ENCODE data around the gene BASP1. TPM values are rescaled to one million over a fixed set of nuclear protein-coding genes. Genes with fewer than 3 reads are reported as not detected.
"Not testable (repeated sequence)": the region's sequence is repeated elsewhere in the genome, so short reads cannot be mapped to it uniquely, and the experiment has no call there.

The BASP1 gene
- polyA plus RNA-seq, 3 donors from 2014 or later, result 1.6 to 7.2 (median 5.3) TPM

DNA sequence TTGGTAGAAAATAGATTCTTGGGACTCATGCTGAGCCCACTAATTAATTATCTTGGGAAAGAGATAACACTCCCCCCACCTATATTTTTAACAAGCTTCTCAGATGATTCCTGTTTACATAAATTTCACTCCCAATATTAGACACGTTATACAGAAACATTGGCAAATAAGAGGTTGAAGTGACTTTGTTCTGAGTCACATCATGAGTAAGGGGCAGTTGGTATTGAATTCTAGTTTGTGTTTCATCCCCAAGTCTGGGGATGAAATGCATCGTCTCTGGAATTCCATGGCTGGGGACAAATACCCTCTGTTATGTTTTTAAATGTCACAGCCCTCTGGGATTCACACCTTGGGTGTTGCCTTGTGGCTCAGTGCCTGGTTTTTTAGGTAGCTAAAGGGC, 41.0 kb downstream of the BASP1 start:
- H3K27me3 Mint-ChIP-seq (ENCODE audit: low read depth in 3 of 3), result peaks cover 0 to 2% (median 0%) of the 10 kb centered on the region in 3 donors
- no peaks in the 10 kb centered on the region for H3K36me3 Mint-ChIP-seq
- H3K4me1 Mint-ChIP-seq, result no peaks in the 10 kb centered on the region
- peaks cover 2 to 32% (median 17%) of the 10 kb centered on the region in 6 donors for H3K9me3 Mint-ChIP-seq
- no peak overlapping the region for H3K27ac Mint-ChIP-seq
- H3K4me3 Mint-ChIP-seq, result no peak overlapping the region
- no peak for DNase-seq

- H3K9me3 Mint-ChIP-seq, result peaks cover 2 to 32% (median 16%) of the 10 kb centered on the region in 6 donors
- not testable (repeated sequence) for H3K27ac Mint-ChIP-seq; H3K36me3 Mint-ChIP-seq; H3K4me3 Mint-ChIP-seq; H3K4me1 Mint-ChIP-seq; DNase-seq; H3K27me3 Mint-ChIP-seq (ENCODE audit: low read depth in 3 of 3)
Measured at GRCh38 chr5:17259012-17259411, 41.6 kb downstream of the BASP1 start.

DNA sequence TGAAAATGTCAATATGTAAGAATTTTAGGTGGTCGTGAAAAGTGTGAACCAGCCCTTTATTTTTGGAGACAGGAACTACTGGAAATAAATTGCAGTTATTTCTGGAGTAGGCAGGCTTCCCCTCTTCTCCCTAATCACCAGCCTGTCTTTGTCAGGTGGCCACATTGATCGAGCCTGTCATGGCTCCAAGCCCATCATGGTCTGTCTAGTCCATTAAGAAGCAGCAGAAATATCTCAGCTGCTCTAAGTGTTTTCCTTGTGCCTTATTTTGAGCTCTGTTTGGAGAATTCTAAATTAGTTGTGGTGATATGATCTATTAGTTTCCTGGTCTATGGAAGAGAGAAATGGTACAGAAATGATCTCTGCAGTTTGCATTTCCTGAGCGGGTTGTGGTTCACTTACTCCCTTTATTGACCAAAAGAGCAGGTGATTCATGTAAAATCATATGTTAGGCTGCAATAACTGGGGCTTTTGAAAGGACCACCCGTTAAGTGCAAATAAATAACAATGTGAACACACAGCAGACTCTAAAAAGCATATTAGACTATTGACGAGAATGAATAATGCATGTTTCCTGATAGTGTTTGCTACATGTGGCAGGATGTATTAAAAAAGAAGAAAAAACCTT, 42.3 kb downstream of the BASP1 start:
- no peak overlapping the region for H3K27ac Mint-ChIP-seq
- no peaks in the 10 kb centered on the region for H3K4me1 Mint-ChIP-seq

DNA sequence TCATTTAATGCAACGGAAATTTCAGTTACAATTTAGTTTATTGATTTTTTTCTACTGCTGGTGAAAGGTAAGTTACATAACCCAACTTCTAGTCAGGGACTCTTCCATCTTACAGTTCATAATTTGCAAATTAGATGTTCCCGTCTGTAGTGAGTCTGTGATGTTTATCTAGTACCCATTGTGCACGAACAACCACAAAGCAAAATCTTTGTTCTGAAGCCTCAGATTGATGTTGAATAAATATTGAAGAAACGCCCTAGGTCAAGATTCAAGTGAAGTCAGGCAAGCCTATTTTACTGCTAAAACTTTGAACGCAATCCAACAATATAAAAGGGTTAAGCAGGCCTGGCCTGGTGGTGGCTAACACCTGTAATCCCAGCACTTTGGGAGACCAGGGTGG, 43.1 kb downstream of the BASP1 start:
- Mint-ChIP-seq H3K36me3 (no peaks in the 10 kb centered on the region), H3K27ac (no peak overlapping the region), H3K4me1 (no peaks in the 10 kb centered on the region), H3K27me3 (ENCODE audit: low read depth in 3 of 3) (peaks cover 0 to 2% (median 0%) of the 10 kb centered on the region in 3 donors), H3K9me3 (peaks cover 2 to 26% (median 15%) of the 10 kb centered on the region in 6 donors), H3K4me3 (no peak overlapping the region)
- no peak for DNase-seq

More for the DNA sequence above, 42.3 kb downstream of the BASP1 start:
- H3K36me3 Mint-ChIP-seq, result no peaks in the 10 kb centered on the region
- peaks cover 0 to 2% (median 0%) of the 10 kb centered on the region in 3 donors for H3K27me3 Mint-ChIP-seq (ENCODE audit: low read depth in 3 of 3)
- no peak for DNase-seq
- peaks cover 2 to 26% (median 15%) of the 10 kb centered on the region in 6 donors for H3K9me3 Mint-ChIP-seq
- no peak overlapping the region for H3K4me3 Mint-ChIP-seq

GRCh38 chr5:17261075-17261474, 43.6 kb downstream of the BASP1 start:
- Mint-ChIP-seq H3K27me3 (ENCODE audit: low read depth in 3 of 3) (peaks cover 0 to 2% (median 0%) of the 10 kb centered on the region in 3 donors), H3K36me3 (no peaks in the 10 kb centered on the region), H3K27ac (no peak overlapping the region), H3K4me1 (no peaks in the 10 kb centered on the region), H3K4me3 (no peak overlapping the region), H3K9me3 (peaks cover 2 to 26% (median 14%) of the 10 kb centered on the region in 6 donors)
- no peak for DNase-seq

DNA sequence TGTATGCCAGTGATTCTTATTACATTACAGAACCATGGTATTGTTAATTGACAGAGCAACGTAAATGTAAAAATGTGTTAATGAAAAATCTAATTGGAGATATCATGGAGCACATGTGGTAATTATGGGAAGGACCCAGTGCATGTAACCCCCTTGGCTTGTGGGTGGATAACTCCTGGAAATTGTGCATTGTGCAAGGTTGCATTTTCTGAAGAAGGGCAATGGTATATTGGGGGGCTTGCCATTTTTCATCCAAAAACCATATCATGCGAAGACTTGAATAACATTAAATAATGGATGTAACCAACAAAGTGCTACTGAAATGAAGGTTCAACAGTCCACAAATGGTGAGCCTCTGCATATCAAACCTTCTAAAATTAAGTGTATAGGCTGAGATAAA, 47.6 kb downstream of the BASP1 start:
- no peak overlapping the region for H3K27ac Mint-ChIP-seq
- peaks cover 0 to 2% (median 0%) of the 10 kb centered on the region in 3 donors for H3K27me3 Mint-ChIP-seq (ENCODE audit: low read depth in 3 of 3)
- H3K4me1 Mint-ChIP-seq, result no peaks in the 10 kb centered on the region
- no peaks in the 10 kb centered on the region for H3K36me3 Mint-ChIP-seq
- H3K4me3 Mint-ChIP-seq, result no peak overlapping the region
- peaks cover 4 to 21% (median 10%) of the 10 kb centered on the region in 6 donors for H3K9me3 Mint-ChIP-seq
- DNase-seq, result no peak

- no peak for DNase-seq
- Mint-ChIP-seq H3K9me3 (peaks cover 2 to 13% (median 9%) of the 10 kb centered on the region in 6 donors), H3K27me3 (ENCODE audit: low read depth in 3 of 3) (peaks cover 0 to 1% (median 0%) of the 10 kb centered on the region in 3 donors), H3K4me1 (no peaks in the 10 kb centered on the region), H3K27ac (no peak overlapping the region), H3K4me3 (no peak overlapping the region), H3K36me3 (no peaks in the 10 kb centered on the region)
Measured at GRCh38 chr5:17267106-17267505, 49.7 kb downstream of the BASP1 start.

- no peaks in the 10 kb centered on the region for H3K36me3 Mint-ChIP-seq
- H3K4me3 Mint-ChIP-seq, result no peak overlapping the region
- peaks cover 2 to 12% (median 9%) of the 10 kb centered on the region in 6 donors for H3K9me3 Mint-ChIP-seq
- H3K27me3 Mint-ChIP-seq (ENCODE audit: low read depth in 3 of 3), result peaks cover 0 to 1% (median 0%) of the 10 kb centered on the region in 3 donors
- no peaks in the 10 kb centered on the region for H3K4me1 Mint-ChIP-seq
- no peak for DNase-seq
- H3K27ac Mint-ChIP-seq, result no peak overlapping the region
Measured at GRCh38 chr5:17269201-17269600, 51.8 kb downstream of the BASP1 start.

GRCh38 chr5:17272111-17272510, 54.7 kb downstream of the BASP1 start:
- no peak overlapping the region for H3K27ac Mint-ChIP-seq
- H3K36me3 Mint-ChIP-seq, result peaks cover 0 to 4% (median 0%) of the 10 kb centered on the region in 3 donors
- H3K4me3 Mint-ChIP-seq, result no peak overlapping the region
- no peaks in the 10 kb centered on the region for H3K4me1 Mint-ChIP-seq
- DNase-seq, result no peak
- peaks cover 0 to 1% (median 0%) of the 10 kb centered on the region in 3 donors for H3K27me3 Mint-ChIP-seq (ENCODE audit: low read depth in 3 of 3)
- peaks cover 0 to 20% (median 4%) of the 10 kb centered on the region in 6 donors for H3K9me3 Mint-ChIP-seq

DNA sequence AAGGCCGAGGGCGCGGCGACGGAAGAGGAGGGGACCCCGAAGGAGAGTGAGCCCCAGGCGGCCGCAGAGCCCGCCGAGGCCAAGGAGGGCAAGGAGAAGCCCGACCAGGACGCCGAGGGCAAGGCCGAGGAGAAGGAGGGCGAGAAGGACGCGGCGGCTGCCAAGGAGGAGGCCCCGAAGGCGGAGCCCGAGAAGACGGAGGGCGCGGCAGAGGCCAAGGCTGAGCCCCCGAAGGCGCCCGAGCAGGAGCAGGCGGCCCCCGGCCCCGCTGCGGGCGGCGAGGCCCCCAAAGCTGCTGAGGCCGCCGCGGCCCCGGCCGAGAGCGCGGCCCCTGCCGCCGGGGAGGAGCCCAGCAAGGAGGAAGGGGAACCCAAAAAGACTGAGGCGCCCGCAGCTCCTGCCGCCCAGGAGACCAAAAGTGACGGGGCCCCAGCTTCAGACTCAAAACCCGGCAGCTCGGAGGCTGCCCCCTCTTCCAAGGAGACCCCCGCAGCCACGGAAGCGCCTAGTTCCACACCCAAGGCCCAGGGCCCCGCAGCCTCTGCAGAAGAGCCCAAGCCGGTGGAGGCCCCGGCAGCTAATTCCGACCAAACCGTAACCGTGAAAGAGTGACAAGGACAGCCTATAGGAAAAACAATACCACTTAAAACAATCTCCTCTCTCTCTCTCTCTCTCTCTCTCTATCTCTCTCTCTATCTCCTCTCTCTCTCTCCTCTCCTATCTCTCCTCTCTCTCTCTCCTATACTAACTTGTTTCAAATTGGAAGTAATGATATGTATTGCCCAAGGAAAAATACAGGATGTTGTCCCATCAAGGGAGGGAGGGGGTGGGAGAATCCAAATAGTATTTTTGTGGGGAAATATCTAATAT, 58.1 kb downstream of the BASP1 start:
- DNase-seq, result no peak
- Mint-ChIP-seq H3K4me1 (no peaks in the 10 kb centered on the region), H3K9me3 (peaks cover 0 to 32% (median 3%) of the 10 kb centered on the region in 6 donors), H3K27ac (no peak overlapping the region), H3K36me3 (peaks cover 0 to 4% (median 0%) of the 10 kb centered on the region in 3 donors), H3K27me3 (ENCODE audit: low read depth in 3 of 3) (no peaks in the 10 kb centered on the region), H3K4me3 (no peak overlapping the region)

DNA sequence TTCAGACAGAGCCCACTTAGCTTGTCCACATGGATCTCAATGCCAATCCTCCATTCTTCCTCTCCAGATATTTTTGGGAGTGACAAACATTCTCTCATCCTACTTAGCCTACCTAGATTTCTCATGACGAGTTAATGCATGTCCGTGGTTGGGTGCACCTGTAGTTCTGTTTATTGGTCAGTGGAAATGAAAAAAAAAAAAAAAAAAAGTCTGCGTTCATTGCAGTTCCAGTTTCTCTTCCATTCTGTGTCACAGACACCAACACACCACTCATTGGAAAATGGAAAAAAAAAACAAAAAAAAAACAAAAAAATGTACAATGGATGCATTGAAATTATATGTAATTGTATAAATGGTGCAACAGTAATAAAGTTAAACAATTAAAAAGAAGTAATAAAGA, 59.0 kb downstream of the BASP1 start:
- Mint-ChIP-seq H3K27ac (no peak overlapping the region), H3K36me3 (peaks cover 0 to 4% (median 0%) of the 10 kb centered on the region in 3 donors), H3K9me3 (peaks cover 0 to 32% (median 3%) of the 10 kb centered on the region in 6 donors), H3K4me1 (no peaks in the 10 kb centered on the region), H3K4me3 (no peak overlapping the region), H3K27me3 (ENCODE audit: low read depth in 3 of 3) (no peaks in the 10 kb centered on the region)
- DNase-seq, result no peak

GRCh38 chr5:17277907-17278306, 60.5 kb downstream of the BASP1 start:
- Mint-ChIP-seq H3K36me3 (peaks cover 0 to 4% (median 0%) of the 10 kb centered on the region in 3 donors), H3K27ac (no peak overlapping the region), H3K4me3 (no peak overlapping the region)

GRCh38 chr5:17278931-17279330, 61.5 kb downstream of the BASP1 start:
- H3K4me3 Mint-ChIP-seq, result no peak overlapping the region
- no peaks in the 10 kb centered on the region for H3K27me3 Mint-ChIP-seq (ENCODE audit: low read depth in 3 of 3)
- H3K36me3 Mint-ChIP-seq, result peaks cover 0 to 4% (median 0%) of the 10 kb centered on the region in 3 donors
- peaks cover 0 to 2% of the 10 kb centered on the region in 2 donors for H3K4me1 Mint-ChIP-seq
- H3K9me3 Mint-ChIP-seq, result peaks cover 0 to 36% (median 6%) of the 10 kb centered on the region in 6 donors
- H3K27ac Mint-ChIP-seq, result no peak overlapping the region
- no peak for DNase-seq

More at GRCh38 chr5:17277907-17278306, 60.5 kb downstream of the BASP1 start:
- no peaks in the 10 kb centered on the region for H3K27me3 Mint-ChIP-seq (ENCODE audit: low read depth in 3 of 3)
- no peak for DNase-seq
- peaks cover 0 to under 1% of the 10 kb centered on the region in 2 donors for H3K4me1 Mint-ChIP-seq
- peaks cover 0 to 30% (median 4%) of the 10 kb centered on the region in 6 donors for H3K9me3 Mint-ChIP-seq

GRCh38 chr5:17279487-17279886, 62.1 kb downstream of the BASP1 start:
- no peaks in the 10 kb centered on the region for H3K27me3 Mint-ChIP-seq (ENCODE audit: low read depth in 3 of 3)
- DNase-seq, result no peak
- peaks cover 0 to 40% (median 7%) of the 10 kb centered on the region in 6 donors for H3K9me3 Mint-ChIP-seq
- H3K27ac Mint-ChIP-seq, result no peak overlapping the region
- H3K4me3 Mint-ChIP-seq, result no peak overlapping the region
- peaks cover 0 to 4% (median 0%) of the 10 kb centered on the region in 3 donors for H3K36me3 Mint-ChIP-seq
- H3K4me1 Mint-ChIP-seq, result peaks cover 0 to 2% of the 10 kb centered on the region in 2 donors
